ENCODE data around the gene EPHA7.

DNA sequence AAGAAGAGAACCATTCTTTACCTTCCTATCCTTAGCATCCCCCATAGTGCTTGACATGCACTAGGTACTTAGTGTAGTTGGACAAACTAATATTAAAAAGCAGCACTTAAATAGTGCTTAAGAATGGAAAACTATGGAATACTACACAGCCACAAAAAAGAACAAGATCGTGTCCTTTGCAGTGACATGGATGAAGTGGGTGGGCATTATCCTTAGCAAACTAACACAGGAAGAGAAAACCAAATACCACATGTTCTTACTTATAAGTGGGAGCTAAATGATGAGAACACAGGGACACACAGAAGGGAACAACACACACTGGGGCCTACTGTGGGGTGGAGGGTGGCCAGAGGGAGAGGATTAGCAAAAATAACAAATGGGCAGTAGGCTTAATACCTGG lies 66.8 kb downstream of the EPHA7 start:
- no peak for TF ChIP-seq SPI1 (IDR thresholded peaks at IDR 0.05; ENCODE audit: borderline replicate concordance, low read depth)
- TF ChIP-seq, protein P1, sequence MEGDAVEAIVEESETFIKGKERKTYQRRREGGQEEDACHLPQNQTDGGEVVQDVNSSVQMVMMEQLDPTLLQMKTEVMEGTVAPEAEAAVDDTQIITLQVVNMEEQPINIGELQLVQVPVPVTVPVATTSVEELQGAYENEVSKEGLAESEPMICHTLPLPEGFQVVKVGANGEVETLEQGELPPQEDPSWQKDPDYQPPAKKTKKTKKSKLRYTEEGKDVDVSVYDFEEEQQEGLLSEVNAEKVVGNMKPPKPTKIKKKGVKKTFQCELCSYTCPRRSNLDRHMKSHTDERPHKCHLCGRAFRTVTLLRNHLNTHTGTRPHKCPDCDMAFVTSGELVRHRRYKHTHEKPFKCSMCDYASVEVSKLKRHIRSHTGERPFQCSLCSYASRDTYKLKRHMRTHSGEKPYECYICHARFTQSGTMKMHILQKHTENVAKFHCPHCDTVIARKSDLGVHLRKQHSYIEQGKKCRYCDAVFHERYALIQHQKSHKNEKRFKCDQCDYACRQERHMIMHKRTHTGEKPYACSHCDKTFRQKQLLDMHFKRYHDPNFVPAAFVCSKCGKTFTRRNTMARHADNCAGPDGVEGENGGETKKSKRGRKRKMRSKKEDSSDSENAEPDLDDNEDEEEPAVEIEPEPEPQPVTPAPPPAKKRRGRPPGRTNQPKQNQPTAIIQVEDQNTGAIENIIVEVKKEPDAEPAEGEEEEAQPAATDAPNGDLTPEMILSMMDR (IDR thresholded peaks at IDR 0.05; ENCODE audit: insufficient read depth, low read length): no peak

All from HL-60 (cell line).